Suprapubic skin (tissue), 4 donors: ENCODE data around the gene PRELP.

Source experiments
- POLR2A ChIP-seq, 2 donors: fragments of 450-650 bp; IDR thresholded peaks; one replicate each; pipeline ENCODE4 v1.6.1; 2017; ENCODE audit warnings: antibody characterized with exemption in 2 of 2, mild to moderate bottlenecking in 2 of 2, moderate library complexity in 2 of 2
- POLR2AphosphoS5 ChIP-seq, 3 donors: sonication (generic); formaldehyde crosslinking; IDR thresholded peaks; one replicate each; pipeline ENCODE4 v1.6.1; 2017; ENCODE audit warnings: antibody characterized with exemption in 3 of 3
- TF ChIP-seq, protein P1 (sequence below), 2 donors: fragments of 200-600 bp in 1 of 2; fragments of 450-650 bp in 1 of 2; sonication (generic) in 1 of 2; IDR thresholded peaks; one replicate each; pipeline ENCODE4 v1.5.1; 2016 to 2019; ENCODE audit warnings: antibody characterized with exemption in 2 of 2, mild to moderate bottlenecking in 1 of 2, moderate library complexity in 1 of 2

DNA sequence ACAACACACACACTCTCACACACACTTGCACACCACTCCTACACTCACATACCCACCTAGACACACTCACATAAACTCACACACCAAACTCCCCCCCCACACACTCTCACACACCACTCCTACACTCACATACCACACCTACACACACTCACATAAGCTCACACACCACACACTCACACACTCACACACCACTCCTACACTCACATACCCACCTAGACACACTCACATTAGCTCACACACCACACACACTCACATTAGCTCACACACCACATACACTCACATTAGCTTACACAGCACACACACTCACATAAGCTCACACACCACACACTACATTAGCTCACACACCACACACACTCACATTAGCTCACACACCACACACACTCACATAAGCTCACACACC, 51.4 kb downstream of the PRELP start:
- TF ChIP-seq, protein P1, sequence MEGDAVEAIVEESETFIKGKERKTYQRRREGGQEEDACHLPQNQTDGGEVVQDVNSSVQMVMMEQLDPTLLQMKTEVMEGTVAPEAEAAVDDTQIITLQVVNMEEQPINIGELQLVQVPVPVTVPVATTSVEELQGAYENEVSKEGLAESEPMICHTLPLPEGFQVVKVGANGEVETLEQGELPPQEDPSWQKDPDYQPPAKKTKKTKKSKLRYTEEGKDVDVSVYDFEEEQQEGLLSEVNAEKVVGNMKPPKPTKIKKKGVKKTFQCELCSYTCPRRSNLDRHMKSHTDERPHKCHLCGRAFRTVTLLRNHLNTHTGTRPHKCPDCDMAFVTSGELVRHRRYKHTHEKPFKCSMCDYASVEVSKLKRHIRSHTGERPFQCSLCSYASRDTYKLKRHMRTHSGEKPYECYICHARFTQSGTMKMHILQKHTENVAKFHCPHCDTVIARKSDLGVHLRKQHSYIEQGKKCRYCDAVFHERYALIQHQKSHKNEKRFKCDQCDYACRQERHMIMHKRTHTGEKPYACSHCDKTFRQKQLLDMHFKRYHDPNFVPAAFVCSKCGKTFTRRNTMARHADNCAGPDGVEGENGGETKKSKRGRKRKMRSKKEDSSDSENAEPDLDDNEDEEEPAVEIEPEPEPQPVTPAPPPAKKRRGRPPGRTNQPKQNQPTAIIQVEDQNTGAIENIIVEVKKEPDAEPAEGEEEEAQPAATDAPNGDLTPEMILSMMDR (IDR thresholded peaks at IDR 0.05) = no peak
- no peak for TF ChIP-seq POLR2AphosphoS5 (IDR thresholded peaks at IDR 0.05)
- TF ChIP-seq POLR2A (IDR thresholded peaks at IDR 0.05) = no peak
